H1 (cell line): ENCODE results near the gene ISM1.

Experiments used
- CBX8 ChIP-seq: fragments of 300-800, 300-1000 bp; sonication (generic); IDR thresholded peaks from 2 replicates; pipeline ENCODE4 v1.7.1; 2016; ENCODE audit warnings: low read depth, low read length, borderline replicate concordance
- CHD2 ChIP-seq: IDR thresholded peaks from 2 replicates; pipeline ENCODE4 v1.6.1; 2012; ENCODE audit warnings: low read length, improper control_type of control experiment
- FOSL1 ChIP-seq: IDR thresholded peaks from 2 replicates; pipeline ENCODE4 v1.6.1; 2011; ENCODE audit warnings: mild to moderate bottlenecking, low read depth, low read length, moderate library complexity; ENCODE audit not compliant: insufficient read depth
- RFX5 ChIP-seq: IDR thresholded peaks from 2 replicates; pipeline ENCODE4 v1.6.1; 2011; ENCODE audit warnings: low read depth, low read length, improper control_type of control experiment, borderline replicate concordance
- SIN3A ChIP-seq, 2 experiments: IDR thresholded peaks in 1 of 2; conservative IDR thresholded peaks in 1 of 2; 2 replicates each; pipeline ENCODE4 v1.6.1; 2011 to 2012; ENCODE audit warnings: low read length in 2 of 2, improper control_type of control experiment in 1 of 2, low read depth in 1 of 2, mild to moderate bottlenecking in 1 of 2
- TF ChIP-seq, protein P1 (sequence below), 3 experiments: IDR thresholded peaks; 1 replicate in 2 of 3; 2 replicates in 1 of 3; pipeline versions ENCODE4 v1.5.1 to v1.6.1; 2011; ENCODE audit warnings: low read length in 3 of 3, mild to moderate bottlenecking in 3 of 3, inconsistent platforms in 2 of 3, low read depth in 1 of 3, moderate library complexity in 1 of 3; ENCODE audit not compliant: insufficient read depth in 1 of 3; ENCODE audit errors: control extremely low read depth in 1 of 3
- TF ChIP-seq, protein P2 (sequence below): IDR thresholded peaks from 2 replicates; pipeline ENCODE4 v1.6.1; 2011; ENCODE audit warnings: low read depth, mild to moderate bottlenecking, low read length; ENCODE audit not compliant: insufficient read depth

DNA sequence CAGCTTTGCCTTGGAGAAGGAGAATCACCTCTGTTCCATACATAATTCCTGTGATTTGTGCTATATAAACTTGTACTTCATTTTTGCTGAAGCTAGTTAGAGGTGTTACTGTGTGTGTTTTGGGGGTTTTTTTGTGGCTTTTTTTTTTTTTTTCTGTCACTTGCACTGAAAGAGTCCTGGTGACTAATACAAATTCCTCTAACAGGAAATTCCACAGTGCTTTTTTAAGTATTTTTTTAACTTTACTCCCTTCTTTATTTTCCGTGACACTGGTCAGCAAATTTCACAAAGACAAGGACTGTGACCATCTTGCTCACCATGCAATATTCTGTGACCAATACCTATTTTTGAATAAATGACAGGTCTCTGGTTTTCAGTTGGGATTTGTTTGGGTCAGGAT lies 110.5 kb downstream of the ISM1 start:
- TF ChIP-seq CBX8 (no peak), RFX5 (no peak), CHD2 (no peak), SIN3A (conservative IDR thresholded peaks at IDR 0.05 in 1 of 2, IDR thresholded peaks at IDR 0.05 in 1 of 2; ENCODE audit: low read depth in 1 of 2, low read length in 2 of 2) (no peak), FOSL1 (no peak)
- TF ChIP-seq, protein P1, sequence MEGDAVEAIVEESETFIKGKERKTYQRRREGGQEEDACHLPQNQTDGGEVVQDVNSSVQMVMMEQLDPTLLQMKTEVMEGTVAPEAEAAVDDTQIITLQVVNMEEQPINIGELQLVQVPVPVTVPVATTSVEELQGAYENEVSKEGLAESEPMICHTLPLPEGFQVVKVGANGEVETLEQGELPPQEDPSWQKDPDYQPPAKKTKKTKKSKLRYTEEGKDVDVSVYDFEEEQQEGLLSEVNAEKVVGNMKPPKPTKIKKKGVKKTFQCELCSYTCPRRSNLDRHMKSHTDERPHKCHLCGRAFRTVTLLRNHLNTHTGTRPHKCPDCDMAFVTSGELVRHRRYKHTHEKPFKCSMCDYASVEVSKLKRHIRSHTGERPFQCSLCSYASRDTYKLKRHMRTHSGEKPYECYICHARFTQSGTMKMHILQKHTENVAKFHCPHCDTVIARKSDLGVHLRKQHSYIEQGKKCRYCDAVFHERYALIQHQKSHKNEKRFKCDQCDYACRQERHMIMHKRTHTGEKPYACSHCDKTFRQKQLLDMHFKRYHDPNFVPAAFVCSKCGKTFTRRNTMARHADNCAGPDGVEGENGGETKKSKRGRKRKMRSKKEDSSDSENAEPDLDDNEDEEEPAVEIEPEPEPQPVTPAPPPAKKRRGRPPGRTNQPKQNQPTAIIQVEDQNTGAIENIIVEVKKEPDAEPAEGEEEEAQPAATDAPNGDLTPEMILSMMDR (IDR thresholded peaks at IDR 0.05; ENCODE audit: control extremely low read depth in 1 of 3, insufficient read depth in 1 of 3, low read depth in 1 of 3, low read length in 3 of 3) = no peak
- TF ChIP-seq, protein P2, sequence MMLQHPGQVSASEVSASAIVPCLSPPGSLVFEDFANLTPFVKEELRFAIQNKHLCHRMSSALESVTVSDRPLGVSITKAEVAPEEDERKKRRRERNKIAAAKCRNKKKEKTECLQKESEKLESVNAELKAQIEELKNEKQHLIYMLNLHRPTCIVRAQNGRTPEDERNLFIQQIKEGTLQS = no peak
